LNCAP (cell line): ENCODE data around the gene TUBA3C.

ENCODE experiments used
- TF ChIP-seq, protein P1 (sequence below): fragments of 450-650 bp; IDR thresholded peaks from 2 replicates; pipeline ENCODE4 v1.5.1; 2017; ENCODE audit warnings: mild to moderate bottlenecking

The TUBA3C gene

DNA sequence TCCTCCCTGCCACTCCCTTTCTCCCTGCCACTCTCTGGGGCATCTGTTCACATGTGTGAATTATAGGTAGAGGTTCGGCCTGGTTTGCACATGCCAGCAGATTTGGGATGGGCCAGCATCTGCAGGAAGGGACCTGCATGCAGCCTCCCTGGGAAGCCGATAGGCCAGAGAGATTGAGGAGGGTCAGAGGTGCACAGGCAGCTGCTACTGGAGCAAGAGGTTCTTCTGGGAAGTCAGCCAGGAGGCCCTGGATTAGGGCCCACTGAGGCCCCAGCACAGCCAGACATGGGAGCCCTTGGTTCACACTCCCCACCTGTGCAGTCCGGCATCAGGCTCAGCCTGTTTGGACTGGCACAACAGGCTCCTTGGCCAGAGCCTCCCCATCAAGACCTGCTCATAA, 12.1 kb downstream of the TUBA3C start:
- TF ChIP-seq, protein P1, sequence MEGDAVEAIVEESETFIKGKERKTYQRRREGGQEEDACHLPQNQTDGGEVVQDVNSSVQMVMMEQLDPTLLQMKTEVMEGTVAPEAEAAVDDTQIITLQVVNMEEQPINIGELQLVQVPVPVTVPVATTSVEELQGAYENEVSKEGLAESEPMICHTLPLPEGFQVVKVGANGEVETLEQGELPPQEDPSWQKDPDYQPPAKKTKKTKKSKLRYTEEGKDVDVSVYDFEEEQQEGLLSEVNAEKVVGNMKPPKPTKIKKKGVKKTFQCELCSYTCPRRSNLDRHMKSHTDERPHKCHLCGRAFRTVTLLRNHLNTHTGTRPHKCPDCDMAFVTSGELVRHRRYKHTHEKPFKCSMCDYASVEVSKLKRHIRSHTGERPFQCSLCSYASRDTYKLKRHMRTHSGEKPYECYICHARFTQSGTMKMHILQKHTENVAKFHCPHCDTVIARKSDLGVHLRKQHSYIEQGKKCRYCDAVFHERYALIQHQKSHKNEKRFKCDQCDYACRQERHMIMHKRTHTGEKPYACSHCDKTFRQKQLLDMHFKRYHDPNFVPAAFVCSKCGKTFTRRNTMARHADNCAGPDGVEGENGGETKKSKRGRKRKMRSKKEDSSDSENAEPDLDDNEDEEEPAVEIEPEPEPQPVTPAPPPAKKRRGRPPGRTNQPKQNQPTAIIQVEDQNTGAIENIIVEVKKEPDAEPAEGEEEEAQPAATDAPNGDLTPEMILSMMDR = no peak

DNA sequence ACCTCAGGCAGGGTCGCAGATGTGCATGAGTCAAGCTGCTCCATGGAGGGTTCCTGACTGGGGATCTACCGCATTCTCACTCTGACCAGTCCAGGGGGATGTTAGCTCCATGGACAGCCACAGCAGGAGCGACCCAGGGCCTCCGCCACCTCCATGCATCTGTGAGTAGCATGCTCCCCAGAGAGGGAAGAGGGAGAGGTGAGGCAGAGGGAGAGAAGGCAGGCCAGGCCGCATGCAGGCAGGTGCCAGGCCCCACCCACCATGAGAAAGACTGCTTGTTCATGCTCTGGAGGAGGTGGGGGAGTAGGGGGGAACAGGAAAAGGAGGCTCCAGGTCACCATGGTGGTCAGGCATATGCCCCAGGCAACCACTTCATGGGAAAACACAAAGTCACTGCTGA, 20.3 kb downstream of the TUBA3C start:
- TF ChIP-seq, protein P1 = no peak

DNA sequence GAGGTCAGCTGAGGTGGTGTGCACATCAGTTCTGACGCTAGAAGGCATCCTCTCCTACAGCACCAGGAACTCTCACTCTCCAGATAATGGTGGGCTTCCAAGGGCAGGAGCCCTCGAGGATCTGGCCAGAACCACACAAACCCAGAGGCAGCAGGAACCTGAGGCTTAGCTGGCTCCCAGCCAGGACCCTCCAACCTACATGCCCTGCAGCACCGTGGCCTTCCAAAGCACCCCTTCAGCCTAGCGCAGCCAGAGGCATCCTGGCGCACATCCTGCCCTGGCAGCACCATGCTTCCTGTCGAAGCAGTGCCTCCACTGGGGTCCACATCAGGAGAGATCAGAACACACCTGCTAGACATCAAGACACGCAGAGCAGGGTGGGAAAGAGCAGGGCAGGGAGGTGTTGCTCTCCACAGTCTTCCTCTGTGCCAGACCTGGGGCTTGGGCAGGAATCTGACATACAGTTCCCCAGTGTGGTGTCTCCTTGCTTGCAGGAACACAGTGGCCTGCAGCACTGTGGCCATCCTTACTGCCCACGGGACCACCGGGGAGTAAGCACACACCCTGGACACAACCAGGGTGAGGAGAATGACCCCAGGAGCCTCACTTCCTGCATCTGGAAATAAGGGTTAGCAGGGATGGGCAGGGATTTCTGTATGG, 21.7 kb downstream of the TUBA3C start:
- TF ChIP-seq, protein P1 = no peak

DNA sequence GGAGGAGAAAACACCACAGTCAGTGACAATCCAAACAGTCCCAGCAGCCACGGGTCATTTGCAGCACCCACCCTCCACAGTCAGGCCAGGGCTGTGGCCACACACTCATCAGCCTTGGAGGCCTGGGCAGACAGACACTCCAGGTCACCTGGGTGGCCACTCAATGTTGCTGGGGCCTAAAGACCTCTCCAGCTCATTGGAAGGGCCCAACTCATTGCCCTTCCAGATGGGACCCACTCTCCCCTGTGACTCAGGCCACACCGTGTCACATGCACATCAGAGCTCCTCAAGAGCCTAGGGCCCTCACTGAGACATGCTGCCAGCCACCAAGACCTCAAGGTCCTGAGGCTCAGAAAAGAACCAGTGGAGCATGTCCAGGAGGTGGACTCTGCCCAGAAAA, 22.4 kb downstream of the TUBA3C start:
- TF ChIP-seq, protein P1 = no peak

DNA sequence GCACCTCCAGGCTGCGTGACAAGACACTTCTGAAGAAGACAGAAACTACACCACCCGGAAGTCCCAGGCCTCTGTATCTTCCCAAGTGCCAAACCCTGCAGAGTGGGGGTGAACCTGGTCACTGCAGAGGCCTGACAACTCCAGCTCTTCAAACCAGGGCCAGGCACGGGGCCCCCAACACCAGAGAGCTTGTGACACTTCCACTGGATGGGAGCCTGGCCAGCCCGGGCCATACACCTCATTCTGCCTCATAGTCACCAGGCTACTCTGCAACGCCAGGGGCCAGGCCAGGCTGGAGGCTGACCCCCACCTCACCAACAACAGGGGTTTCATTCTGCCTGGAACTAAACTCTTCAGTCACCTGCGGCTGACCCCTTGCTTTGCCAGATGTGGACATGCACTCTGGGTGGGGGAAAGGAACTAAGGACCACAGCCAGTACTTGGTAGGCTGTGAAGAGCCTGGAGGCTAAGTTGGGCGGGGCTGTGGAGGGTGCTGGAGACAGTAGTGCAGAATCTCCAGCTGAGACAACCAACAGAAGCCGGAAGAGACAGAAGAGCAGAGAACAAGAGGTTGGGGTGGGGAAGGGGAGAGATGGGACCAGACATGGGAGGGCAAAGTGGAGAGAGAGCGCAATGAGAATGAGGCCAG, 23.0 kb downstream of the TUBA3C start:
- TF ChIP-seq, protein P1 = no peak

DNA sequence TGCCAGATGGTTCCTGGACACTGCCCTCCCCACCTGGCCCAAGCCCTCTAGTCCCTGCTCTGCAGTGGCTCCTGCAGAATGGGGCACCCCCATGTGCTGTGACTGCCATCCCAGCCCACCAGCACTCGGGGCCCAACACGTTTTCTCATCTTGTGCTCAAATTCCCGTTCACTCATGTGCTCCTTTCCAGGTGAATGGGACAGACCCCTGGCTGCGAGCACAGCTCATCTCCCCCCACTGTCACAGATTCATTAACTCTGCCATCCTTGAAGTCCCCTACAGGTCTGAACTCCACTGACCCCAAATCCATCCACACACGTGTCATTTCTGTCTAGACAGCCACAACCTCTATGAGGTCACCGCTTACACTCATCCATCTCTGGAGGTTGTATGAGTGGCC, 23.6 kb downstream of the TUBA3C start:
- TF ChIP-seq, protein P1 = no peak

DNA sequence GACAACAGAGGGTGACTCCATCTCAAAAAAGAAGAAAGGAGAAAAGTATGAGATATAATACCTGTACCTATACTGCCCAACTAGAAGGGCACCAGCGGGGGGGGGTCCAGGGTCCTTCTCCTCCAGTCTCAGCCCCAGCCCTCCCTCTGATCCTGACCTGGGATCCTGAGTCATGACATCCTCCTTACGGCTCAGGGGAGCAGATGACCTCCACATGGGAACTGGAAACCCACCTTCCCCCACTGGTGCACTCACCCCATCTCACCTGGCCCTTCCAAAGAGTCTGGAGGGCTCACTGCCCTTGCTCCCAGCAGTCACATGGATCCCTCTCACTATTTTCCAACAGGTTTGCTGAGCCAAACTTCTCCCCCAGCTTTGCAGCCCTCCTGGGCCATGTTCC, 24.2 kb downstream of the TUBA3C start:
- TF ChIP-seq, protein P1 = no peak
